EL (cell line): ENCODE data around the gene USP48.
"Not testable (repeated sequence)": the region's sequence is repeated elsewhere in the genome, so short reads cannot be mapped to it uniquely, and the experiment has no call there.

Experiments
- DNase-seq: peaks from one replicate; pipeline ENCODE4 v3.0.0-alpha.2; 2016

USP48 gene

DNA sequence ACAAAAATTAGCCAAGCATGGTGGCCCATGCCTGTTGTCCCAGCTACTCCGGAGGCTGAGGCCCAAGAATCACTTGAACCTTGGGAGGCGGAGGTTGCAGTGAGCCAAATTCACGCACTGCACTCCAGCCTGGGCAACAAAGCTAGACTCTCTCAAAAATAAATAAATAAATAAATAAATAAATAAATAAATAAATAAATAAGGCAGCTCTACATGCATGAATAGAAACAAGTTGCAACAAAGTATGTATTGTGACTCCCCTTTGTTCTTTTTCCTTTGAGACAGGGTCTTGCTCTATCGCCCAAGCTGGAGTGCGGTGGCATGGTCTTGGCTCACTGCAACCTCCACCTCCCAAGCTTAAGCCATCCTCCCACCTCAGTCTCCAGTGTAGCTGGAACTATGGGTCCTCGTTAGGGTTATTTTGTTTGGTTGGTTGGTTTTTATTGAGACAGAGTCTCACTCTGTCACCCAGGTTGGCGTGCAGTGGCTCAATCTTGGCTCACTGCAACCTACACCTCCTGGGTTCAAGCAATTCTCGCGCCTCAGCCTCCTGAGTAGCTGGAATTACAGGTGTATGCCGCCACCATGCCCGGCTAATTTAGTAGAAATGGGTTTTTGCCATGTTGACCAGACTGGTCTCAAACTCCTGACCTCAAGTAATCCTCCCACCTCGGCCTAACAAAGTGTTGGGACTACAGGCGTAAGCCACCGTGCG, 8.0 kb downstream of the USP48 start:
- DNase-seq = no peak

DNA sequence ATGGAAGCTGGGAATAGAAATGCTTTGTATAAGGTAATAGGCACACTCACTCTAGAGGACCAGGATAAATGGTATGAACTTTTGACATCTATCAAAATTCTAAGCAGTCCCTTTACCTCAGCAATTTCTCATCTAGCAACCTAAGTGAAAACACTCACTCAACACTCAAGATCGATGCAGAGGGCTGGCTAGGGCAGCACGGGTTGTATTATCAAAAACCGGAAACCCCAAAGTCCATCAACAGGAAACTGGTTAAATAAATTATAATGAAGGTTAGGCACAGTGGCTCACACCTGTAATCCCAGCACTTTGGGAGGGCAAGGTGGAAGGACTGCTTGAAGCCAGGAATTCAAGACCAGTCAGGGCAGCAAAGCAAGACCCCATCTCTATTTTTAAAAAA, 9.4 kb downstream of the USP48 start:
- DNase-seq = no peak

- not testable (repeated sequence) for DNase-seq
Measured at GRCh38 chr1:21771672-21772071, 11.3 kb downstream of the USP48 start.

DNA sequence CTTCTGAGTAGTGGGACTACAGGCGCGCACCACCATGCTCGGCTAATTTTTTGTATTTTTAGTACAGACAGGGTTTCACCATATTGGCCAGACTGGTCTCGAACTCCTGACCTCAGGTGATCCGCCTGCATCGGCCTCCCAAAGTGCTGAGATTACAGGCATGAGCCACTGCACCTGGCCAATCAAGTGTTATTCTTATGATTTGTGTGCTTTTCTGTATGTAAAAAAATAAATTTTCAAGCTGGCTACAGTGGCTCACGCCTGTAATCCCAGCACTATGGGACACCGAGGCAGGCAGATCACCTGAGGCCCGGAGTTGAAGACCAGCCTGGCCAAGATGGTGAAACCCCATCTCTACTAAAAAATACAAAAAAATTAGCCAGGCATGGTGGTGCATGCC, 12.3 kb downstream of the USP48 start:
- DNase-seq = not testable (repeated sequence)

DNA sequence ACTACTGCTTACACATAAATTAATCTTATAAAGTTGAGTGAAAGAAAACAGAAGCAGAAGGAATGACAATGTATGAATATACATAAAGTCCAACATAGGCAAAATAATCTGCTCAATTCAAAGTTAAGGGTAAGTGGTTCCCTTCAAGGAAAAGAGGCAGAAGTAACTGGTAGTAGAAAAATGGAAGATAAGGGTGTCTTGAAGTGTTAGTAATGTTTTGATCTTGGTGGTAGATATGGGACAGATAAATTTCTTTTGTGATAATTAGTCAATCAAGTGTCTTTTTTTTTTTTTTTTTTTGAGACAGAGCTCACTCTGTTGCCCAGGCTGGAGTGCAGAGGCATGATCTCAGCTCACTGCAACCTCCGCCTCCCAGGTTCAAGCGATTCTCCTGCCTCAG, 12.7 kb downstream of the USP48 start:
- no peak for DNase-seq

DNA sequence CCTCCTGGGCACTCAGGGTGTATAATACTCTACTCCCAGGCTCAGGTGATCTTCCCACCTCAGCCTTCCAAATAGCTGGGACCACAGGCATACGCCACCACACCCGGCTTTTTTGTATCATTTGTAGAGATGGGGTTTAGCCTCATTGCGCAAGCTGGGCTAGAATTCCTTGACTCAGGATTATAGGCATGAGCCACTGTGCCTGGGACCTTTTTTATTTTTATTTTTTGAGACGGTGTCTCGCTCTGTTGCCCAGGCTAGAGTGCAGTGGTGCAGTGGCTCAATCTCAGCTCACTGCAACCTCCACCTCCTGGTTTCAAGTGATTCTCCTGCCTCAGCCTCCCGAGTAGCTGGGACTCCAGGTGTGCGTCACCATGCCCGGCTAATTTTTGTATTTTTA, 15.8 kb downstream of the USP48 start:
- not testable (repeated sequence) for DNase-seq

GRCh38 chr1:21766210-21766609, 16.7 kb downstream of the USP48 start:
- DNase-seq = no peak

- DNase-seq = peak; percentile 97
Measured at GRCh38 chr1:21764615-21765423, 18.1 kb downstream of the USP48 start.

DNA sequence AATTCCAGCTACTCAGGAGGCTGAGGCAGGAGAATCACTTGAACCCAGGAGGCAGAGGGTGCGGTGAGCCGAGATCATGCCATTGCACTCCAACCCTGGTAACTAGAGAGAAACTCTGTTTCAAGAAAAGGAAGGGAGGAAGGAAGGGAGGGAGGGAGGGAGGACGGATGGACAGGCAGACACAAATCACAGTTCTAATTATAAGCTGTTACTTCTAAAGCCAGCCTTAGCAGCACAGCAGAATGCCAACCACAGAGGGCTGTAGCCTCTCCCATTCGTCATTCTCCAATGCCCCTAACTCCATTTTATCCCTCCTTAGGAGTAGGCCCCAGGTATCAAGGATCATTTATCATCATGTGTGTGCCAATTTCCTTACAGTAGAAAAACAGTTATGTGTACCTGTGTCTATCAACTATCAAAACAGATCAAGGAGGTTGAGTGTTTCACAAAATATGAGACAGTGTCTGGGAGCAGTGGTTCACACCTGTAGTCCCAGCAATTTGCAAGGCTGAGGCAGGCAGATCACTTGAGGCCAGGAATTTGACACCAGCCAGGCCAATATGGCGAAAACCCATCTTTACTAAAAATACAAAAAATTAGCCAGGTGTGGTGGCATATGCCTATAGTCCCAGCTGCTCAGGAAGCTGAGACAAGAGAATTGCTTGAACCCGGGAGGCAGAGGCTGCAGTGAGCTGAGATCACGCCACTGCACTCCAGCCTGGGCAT, 19.1 kb downstream of the USP48 start:
- DNase-seq = no peak

GRCh38 chr1:21763236-21763635, 19.7 kb downstream of the USP48 start:
- no peak for DNase-seq

GRCh38 chr1:21762022-21762404, 20.9 kb downstream of the USP48 start:
- DNase-seq = no peak

DNA sequence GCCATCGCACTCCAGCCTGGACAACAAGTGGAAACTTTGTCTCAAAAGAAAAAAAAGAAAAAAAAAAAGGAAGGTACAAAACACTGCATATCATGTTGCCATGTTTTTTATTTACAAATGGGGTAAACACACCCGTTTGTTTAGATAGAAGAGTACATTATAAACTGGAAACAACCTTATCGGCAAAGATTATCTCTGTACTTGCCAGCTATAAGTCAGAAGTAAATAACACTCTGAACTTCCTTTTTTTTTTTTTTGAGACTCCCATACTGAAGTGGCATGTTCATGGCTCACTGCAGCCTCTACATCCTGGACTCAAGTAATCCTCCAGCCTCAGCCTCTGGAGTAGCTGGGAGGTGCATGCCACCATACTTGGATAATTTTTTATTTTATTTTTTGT, 21.9 kb downstream of the USP48 start:
- no peak for DNase-seq

- DNase-seq = no peak
Measured at GRCh38 chr1:21759818-21760217, 23.1 kb downstream of the USP48 start.

GRCh38 chr1:21759182-21759581, 23.8 kb downstream of the USP48 start:
- DNase-seq = no peak

DNA sequence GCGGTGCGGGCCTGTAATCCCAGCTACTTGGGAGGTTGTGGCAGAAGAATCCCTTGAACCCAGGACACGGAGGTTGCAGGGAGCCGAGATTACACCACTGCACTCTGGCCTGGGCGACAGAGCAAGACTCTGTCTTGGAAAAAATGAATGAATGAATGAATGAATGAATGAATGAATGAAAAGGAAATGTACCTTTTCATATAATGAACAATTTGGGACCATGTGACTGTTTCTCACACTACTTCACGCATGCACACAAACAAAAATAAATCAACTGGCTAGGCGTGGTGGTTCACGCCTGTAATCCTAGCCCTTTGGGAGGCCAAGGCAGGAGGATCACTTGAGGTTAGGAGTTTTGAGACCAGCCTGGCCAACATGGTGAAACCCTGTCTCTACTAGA, 24.3 kb downstream of the USP48 start:
- DNase-seq = no peak

- no peak for DNase-seq
Measured at GRCh38 chr1:21756393-21757089, 26.4 kb downstream of the USP48 start.

- no peak for DNase-seq
Measured at GRCh38 chr1:21755067-21755466, 27.9 kb downstream of the USP48 start.

DNA sequence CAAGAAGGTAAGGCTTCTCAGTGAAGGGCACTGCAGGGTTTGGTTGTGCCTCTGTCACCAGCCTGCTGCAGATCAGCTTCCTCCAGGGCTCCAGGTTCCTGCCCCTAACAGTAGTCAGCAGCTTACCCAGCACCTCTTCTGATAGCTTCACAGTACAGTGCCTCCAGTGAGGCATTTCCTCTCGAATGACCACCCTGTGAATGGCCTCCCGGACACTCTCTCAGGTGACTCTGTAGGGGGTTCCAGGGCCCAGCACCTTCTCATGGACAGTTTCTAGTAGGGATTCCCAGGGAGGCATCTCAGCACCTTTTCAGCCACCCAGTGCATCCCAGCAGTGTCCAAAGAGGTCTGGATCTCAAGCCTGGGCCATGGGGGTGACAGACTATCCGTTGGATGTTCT, 28.4 kb downstream of the USP48 start:
- no peak for DNase-seq

DNA sequence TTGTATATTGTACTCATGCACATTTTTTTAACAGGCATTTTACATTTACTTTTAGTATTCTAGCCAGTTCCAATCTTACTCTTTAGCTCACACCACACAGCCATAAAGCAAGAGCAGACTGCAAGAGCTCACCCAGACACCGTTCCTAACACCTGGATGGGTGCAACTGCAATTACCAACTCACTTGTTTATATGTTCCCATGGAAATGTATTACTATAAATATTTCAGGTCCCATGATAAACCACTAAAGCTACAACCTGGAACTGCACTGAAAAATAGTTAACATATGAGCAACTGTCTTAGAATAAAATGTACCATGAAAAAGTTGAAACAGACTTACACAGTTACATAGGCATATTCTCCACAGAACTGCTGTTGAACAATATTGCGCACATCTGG, 30.8 kb downstream of the USP48 start:
- DNase-seq = no peak

DNA sequence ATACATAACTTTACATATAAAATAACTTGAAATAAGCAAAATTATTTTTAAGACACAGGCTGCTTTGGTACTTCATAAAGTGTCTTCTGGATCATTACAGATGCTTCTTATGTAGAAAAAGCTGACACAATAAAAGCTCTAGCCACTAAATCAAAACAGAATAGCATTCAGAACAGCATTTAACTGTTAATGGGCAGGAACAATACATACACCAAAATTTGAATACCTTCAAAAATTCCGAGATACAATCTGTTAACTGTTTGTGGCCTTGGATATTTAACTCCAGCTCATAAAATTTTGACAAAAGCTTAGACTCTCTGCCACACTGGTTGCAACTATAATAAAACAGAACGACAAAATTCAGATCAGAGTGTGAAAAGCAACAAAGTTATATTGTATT, 31.7 kb downstream of the USP48 start:
- DNase-seq = no peak

DNA sequence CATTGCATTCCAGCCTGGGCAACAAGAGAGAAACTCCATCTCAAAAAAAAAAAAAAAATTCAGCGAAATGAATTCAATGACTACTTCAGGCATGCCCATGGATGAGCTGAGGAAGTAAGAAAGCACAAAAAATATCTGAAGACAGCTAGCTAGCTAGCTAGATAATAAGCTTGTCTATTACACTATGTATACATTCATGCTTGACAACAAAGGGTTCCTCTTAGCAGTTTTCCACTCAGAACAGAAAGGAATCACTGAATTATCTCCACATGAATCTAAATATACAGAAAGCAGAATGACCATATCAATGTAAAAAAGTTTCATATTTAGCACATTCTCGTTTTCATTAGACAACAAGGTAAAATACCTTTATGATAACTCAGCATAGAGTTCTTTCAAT, 32.1 kb downstream of the USP48 start:
- DNase-seq = no peak

DNA sequence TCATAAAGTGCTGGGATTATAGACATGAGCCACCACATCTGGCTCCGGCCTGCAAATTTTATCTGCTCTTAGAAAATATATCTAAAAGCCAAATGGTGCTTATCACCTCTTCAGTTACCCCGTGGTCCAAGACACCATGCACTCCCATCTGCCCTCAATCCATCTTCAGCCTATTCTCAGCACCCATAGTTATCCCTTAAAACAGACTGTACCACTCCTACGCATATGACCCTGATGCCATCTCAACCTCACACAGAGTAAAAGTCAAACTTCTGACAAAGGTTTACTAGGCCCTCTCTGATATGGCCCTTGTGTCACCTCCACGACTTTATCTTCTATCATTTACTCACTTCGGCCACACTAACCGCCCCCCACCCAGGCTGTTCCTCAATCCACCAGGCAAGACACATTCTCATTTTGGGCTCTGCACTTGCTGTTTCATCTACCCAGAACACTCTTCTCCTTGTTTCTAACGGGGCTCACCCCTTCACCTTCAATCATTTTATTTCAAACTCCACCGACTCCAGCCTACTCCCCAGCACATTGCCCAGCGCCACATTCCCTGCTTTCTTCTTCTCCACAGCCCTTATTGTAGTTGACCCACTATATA, 33.0 kb downstream of the USP48 start:
- no peak for DNase-seq

DNA sequence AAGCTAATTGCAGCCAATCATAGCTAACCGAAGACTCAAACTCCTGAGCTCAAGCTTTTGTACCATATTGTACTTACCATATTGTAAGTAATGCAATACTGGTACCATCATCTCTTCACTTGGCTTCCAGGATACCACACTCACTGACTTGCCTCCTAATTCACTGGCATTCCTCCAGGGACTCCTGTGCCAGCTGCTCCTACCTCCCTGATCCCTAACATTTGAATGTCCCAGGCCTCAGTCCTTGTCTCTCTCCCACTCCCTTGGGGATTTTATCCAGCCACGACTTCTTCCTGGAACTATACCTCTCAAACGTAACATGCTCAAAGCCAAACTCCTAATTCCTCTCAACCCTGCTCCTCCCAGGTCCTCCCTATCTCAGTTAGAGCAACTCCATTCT, 33.8 kb downstream of the USP48 start:
- DNase-seq = no peak
